Peyer's patch (tissue), 4 donors: ENCODE measurements around the gene R3HDM2.
"Not testable (repeated sequence)": the region's sequence is repeated elsewhere in the genome, so short reads cannot be mapped to it uniquely, and the experiment has no call there.

ENCODE experiments used
- CTCF ChIP-seq, 6 experiments: fragments of 450-650 bp in 4 of 6; fragments of 200-600 bp in 2 of 6; sonication (generic) in 1 of 6; IDR thresholded peaks; one replicate each; pipeline ENCODE4 v1.5.1; 2017 to 2019; ENCODE audit warnings: antibody characterized with exemption in 6 of 6, mild to moderate bottlenecking in 3 of 6, moderate library complexity in 1 of 6
- POLR2A ChIP-seq, 2 donors: fragments of 450-650 bp; IDR thresholded peaks; one replicate each; pipeline ENCODE4 v1.5.1; 2017; ENCODE audit warnings: antibody characterized with exemption in 2 of 2, mild to moderate bottlenecking in 2 of 2, moderate library complexity in 2 of 2

- TF ChIP-seq CTCF, POLR2A (IDR thresholded peaks at IDR 0.05): not testable (repeated sequence)
Observed at GRCh38 chr12:57444337-57444736, 13.5 kb upstream of the R3HDM2 start.
